Lung (tissue), 12 donors: ENCODE results near the gene EME2. TPM values are rescaled to one million over a fixed set of nuclear protein-coding genes. Genes with fewer than 3 reads are reported as not detected.

Experiments
- ATAC-seq: fragments of 200-7000 bp; cut with Tn5 transposase; one replicate; pipeline ENCODE4 v1.9.1; 2020; ENCODE audit warnings: moderate number of reproducible peaks; ENCODE audit not compliant: insufficient read depth, low FRiP score
- DNase-seq, 3 donors: peaks; one replicate each; pipeline ENCODE4 v3.0.0-alpha.2; 2013 to 2017
- H3K27ac ChIP-seq, 2 donors: one replicate each; pipeline ENCODE4 v1.5.1; 2013; ENCODE audit warnings: mild to moderate bottlenecking in 2 of 2, moderate library complexity in 2 of 2, control low read depth in 1 of 2, inconsistent platforms in 1 of 2, low read depth in 1 of 2, low read length in 1 of 2
- H3K27me3 ChIP-seq, 3 donors: one replicate each; pipeline ENCODE4 v1.5.1; 2013; ENCODE audit warnings: low read length in 2 of 3; ENCODE audit not compliant: control insufficient read depth in 3 of 3, insufficient read depth in 3 of 3
- H3K36me3 ChIP-seq, 4 donors: one replicate each; pipeline ENCODE4 v1.5.1; 2013; ENCODE audit warnings: low read length in 4 of 4, mild to moderate bottlenecking in 1 of 4, moderate library complexity in 1 of 4; ENCODE audit not compliant: control insufficient read depth in 4 of 4, insufficient read depth in 4 of 4
- H3K4me1 ChIP-seq, 5 donors: one replicate each; pipeline ENCODE4 v1.5.1; 2013; ENCODE audit warnings: low read length in 5 of 5, mild to moderate bottlenecking in 2 of 5, moderate library complexity in 1 of 5; ENCODE audit not compliant: control insufficient read depth in 5 of 5, insufficient read depth in 5 of 5
- H3K4me3 ChIP-seq: one replicate; pipeline ENCODE4 v1.5.1; 2013; ENCODE audit warnings: mild to moderate bottlenecking, control low read depth, moderate library complexity
- H3K9ac ChIP-seq, 2 donors: one replicate each; pipeline ENCODE4 v1.5.1; 2013; ENCODE audit warnings: low read length in 2 of 2, control low read depth in 1 of 2; ENCODE audit not compliant: insufficient read depth in 1 of 2
- H3K9me3 ChIP-seq, 4 donors: one replicate each; pipeline ENCODE4 v1.5.1; 2013; ENCODE audit warnings: low read length in 3 of 4, mild to moderate bottlenecking in 1 of 4, moderate library complexity in 1 of 4; ENCODE audit not compliant: control insufficient read depth in 4 of 4, insufficient read depth in 3 of 4
- WGBS, 2 donors: extraction: QIAGEN DNeasy Blood & Tissue Kit; methylation state at CpG; one replicate each; pipeline ENCODE4 v1.1.7; 2013; 5-methylcytosine and 5-hydroxymethylcytosine counted together
- polyA plus RNA-seq, 2 donors: library from polyadenylated mRNA; stranded (reverse); fragments of 200-250 nt; gene quantifications; one replicate each; pipeline ENCODE4 v1.2.1, GENCODE V29; 2013
- total RNA-seq, 2 donors: library from RNA; depleted of rRNA in 1 of 2; stranded (reverse); fragments of >200 nt in 1 of 2; gene quantifications; one replicate each; pipeline ENCODE4 v1.2.1, GENCODE V29; 2014 to 2021
- TF ChIP-seq, protein P1 (sequence below): IDR thresholded peaks from 2 replicates; pipeline ENCODE4 v1.5.1; 2012; ENCODE audit warnings: mild to moderate bottlenecking; ENCODE audit errors: control extremely low read depth, extremely low read depth
- donor health status: control.
- donor health status: control.
- donor health status: Bipolar disorder and iron deficiency.
- donor health status: healthy.
- donor health status: DM: yes; HTN: yes; CAD: no.

EME2 gene
- total and polyA plus RNA-seq, 4 donors, result 8.6 to 30.2 (median 9.8) TPM

DNA sequence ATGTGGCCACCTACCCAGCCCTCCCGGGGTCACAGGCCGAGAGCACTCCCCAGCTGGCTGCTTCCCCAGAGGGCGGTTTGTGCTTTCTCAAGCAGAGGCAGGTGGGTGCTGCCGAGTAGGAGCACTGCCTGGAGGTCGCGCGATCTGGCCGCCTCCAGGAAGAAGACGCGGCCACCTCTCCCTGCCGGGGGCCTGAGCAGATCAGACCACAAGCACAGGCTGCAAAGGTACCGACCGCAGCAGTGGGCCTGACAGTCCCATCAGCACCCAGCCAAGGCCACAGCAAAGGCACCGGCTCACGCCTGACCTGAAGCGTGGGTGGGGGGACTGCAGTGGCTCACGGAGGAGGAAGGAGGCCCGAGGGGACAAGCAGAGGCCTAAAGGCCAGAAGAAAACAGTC lies 36.1 kb downstream of the EME2 start:
- TF ChIP-seq, protein P1, sequence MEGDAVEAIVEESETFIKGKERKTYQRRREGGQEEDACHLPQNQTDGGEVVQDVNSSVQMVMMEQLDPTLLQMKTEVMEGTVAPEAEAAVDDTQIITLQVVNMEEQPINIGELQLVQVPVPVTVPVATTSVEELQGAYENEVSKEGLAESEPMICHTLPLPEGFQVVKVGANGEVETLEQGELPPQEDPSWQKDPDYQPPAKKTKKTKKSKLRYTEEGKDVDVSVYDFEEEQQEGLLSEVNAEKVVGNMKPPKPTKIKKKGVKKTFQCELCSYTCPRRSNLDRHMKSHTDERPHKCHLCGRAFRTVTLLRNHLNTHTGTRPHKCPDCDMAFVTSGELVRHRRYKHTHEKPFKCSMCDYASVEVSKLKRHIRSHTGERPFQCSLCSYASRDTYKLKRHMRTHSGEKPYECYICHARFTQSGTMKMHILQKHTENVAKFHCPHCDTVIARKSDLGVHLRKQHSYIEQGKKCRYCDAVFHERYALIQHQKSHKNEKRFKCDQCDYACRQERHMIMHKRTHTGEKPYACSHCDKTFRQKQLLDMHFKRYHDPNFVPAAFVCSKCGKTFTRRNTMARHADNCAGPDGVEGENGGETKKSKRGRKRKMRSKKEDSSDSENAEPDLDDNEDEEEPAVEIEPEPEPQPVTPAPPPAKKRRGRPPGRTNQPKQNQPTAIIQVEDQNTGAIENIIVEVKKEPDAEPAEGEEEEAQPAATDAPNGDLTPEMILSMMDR, result no peak
- no peaks in the 10 kb centered on the region for H3K27me3 ChIP-seq
- H3K4me1 ChIP-seq, result peaks cover 0 to 13% (median 0%) of the 10 kb centered on the region in 5 donors
- WGBS, 2 donors, result 81% methylated on average over 18 of the region's 18 CpGs
- no peak overlapping the region for H3K9ac ChIP-seq
- no peak overlapping the region for H3K4me3 ChIP-seq
- H3K9me3 ChIP-seq, result no peaks in the 10 kb centered on the region
- DNase-seq (no peak), ATAC-seq (no peak)
- no peak overlapping the region for H3K27ac ChIP-seq
- peaks cover 0 to 29% (median 6%) of the 10 kb centered on the region in 4 donors for H3K36me3 ChIP-seq

- no peak overlapping the region for H3K27ac ChIP-seq
- H3K9me3 ChIP-seq, result no peaks in the 10 kb centered on the region
- H3K4me3 ChIP-seq, result no peak overlapping the region
- no peaks in the 10 kb centered on the region for H3K27me3 ChIP-seq
- DNase-seq (no peak), ATAC-seq (no peak)
- TF ChIP-seq, protein P1, result no peak
- peaks cover 0 to 13% (median 0%) of the 10 kb centered on the region in 5 donors for H3K4me1 ChIP-seq
- H3K36me3 ChIP-seq, result peaks cover 0 to 29% (median 6%) of the 10 kb centered on the region in 4 donors
- H3K9ac ChIP-seq, result no peak overlapping the region
- WGBS, 2 donors, result 75 to 84% methylated on average over 27 to 28 of the region's 28 CpGs
These were observed 36.7 kb downstream of the EME2 start for GRCh38 chr16:1809281-1809801.

GRCh38 chr16:1810106-1810505 lies 37.5 kb downstream of the EME2 start:
- Histone ChIP-seq H3K27ac (no peak overlapping the region), H3K4me1 (peaks cover 0 to 13% (median 0%) of the 10 kb centered on the region in 5 donors), H3K9me3 (no peaks in the 10 kb centered on the region), H3K9ac (no peak overlapping the region), H3K27me3 (no peaks in the 10 kb centered on the region), H3K36me3 (peaks cover 2 to 30% (median 6%) of the 10 kb centered on the region in 4 donors), H3K4me3 (no peak overlapping the region)
- WGBS, 2 donors, result 97% methylated on average over 13 to 16 of the region's 16 CpGs
- ATAC-seq, result no peak
- TF ChIP-seq, protein P1, result no peak
- DNase-seq, result no peak

DNA sequence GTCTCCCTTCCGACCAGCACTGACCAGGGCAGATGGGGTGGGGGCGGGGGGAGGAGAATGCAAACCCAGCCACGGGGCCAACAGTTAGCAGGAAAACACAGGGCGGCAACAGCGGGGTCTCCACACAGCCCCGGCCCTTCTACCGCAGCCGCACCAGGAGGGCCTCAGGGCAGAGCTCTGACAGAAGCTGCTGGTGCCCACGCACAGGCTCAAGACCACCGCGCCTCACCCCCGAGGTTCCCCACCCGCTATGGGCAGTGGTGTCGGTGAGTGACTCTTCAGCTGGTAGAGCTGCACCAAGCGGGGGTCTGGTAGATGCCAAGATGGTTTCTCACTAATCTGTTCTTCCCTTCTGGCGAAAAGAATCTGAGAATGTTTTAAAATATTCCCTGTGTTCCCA lies 37.9 kb downstream of the EME2 start:
- Histone ChIP-seq H3K36me3 (peaks cover 3 to 33% (median 7%) of the 10 kb centered on the region in 4 donors), H3K4me1 (peaks cover 0 to 13% (median 0%) of the 10 kb centered on the region in 5 donors)
- WGBS, 2 donors, result 94 to 96% methylated on average over 16 of the region's 16 CpGs

More for the DNA sequence above, 37.9 kb downstream of the EME2 start:
- TF ChIP-seq, protein P1, result no peak
- Histone ChIP-seq H3K9me3 (no peaks in the 10 kb centered on the region), H3K27ac (no peak overlapping the region), H3K4me3 (no peak overlapping the region), H3K27me3 (no peaks in the 10 kb centered on the region), H3K9ac (no peak overlapping the region)
- ATAC-seq, result no peak
- DNase-seq, result no peak
